Retina (tissue), 1 donor: ENCODE results near the gene CALHM3.

Experiments used
- DNase-seq: peaks from one replicate; pipeline ENCODE4 v3.0.0-alpha.2; 2016

The CALHM3 gene

GRCh38 chr10:103448746-103449145 lies 30.3 kb downstream of the CALHM3 start:
- DNase-seq: no peak

- no peak for DNase-seq
Observed at GRCh38 chr10:103447187-103447586, 31.9 kb downstream of the CALHM3 start.

GRCh38 chr10:103445767-103446567 lies 33.1 kb downstream of the CALHM3 start:
- no peak for DNase-seq

- DNase-seq: no peak
Observed at GRCh38 chr10:103445366-103445765, 33.7 kb downstream of the CALHM3 start.

DNA sequence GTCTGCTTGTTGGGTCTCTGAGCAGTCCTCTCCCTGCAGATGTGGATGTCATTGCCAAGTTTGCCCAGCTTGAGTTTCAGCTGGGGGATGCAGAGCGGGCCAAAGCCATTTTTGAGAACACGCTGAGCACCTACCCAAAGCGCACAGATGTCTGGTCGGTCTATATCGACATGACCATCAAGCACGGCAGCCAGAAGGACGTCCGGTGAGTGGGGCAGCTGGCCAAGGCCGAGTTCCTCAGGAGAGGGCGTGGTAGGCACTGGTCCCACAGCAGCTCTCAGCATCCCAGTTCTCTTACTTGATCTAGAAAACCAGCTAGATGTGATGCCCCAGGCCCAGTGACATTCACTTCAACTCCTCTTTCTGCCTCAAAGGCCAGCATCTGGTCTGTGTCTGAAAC lies 34.6 kb downstream of the CALHM3 start:
- DNase-seq: no peak

DNA sequence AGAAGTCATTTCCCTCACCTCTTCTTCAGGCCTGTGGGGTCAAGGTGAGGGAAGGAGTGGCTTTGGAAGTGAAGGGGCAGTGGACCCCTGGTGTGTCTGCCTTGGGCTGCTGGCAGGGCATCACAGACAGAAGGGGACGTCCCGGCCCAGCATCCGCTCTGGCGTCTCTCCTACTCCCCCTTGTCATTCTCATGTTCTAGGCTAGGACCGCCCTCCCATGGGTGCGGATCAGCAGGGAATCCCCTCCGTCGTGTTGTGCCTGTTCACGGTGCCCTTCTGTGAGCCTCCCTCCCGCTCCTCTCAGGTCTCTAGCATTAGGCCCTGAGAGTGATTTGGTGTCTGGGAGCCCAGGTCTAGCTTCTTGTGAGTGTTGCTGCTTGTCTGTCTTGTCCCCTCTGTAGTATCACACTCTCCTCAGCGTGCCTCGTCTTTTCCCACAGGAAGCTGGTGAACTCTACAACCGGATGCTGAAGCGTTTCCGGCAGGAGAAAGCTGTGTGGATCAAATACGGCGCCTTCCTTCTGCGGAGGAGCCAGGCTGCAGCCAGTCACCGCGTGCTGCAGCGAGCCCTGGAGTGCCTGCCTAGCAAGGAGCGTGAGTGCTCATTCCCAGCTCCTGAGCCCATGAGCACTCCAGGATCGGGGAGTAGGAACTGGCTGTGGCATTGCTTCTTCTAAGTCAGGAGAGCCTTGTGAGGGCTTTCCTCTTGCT lies 35.4 kb downstream of the CALHM3 start:
- DNase-seq: no peak

DNA sequence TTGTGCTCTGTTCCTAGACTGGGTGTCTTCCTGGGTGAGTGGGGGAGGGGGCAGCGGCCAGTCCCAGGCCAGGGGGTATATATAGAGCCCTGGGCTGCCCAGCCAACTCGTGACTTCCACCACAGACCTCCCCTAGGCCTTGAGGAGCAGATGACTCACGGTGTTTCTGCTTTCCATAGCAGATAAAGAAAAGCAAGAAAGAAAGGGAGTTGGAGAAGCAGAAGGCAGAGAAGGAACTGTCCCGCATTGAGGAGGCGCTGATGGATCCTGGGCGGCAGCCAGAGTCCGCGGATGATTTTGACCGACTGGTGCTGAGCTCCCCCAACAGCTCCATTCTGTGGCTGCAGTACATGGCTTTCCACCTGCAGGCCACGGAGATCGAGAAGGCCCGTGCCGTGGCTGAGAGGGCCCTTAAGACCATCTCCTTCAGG lies 37.0 kb downstream of the CALHM3 start:
- DNase-seq: no peak

DNA sequence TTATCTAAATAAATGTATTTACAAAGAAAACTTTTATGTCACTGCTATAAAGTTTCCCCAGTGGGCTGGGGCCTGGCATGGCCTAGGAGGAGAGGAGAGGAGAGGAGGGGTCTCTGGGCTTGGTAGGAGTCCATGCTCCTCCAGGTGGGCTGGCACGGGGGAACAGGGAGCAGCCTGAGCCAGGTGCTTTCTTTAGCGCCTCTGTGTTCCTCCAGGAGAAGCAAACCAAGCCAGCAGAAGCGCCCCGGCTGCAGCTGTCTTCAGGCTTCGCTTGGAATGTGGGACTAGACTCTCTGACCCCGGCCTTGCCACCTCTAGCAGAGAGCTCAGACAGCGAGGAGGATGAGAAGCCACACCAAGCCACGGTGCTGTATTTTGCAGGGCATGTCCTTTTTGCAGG lies 37.4 kb downstream of the CALHM3 start:
- no peak for DNase-seq

GRCh38 chr10:103441206-103441605 lies 37.8 kb downstream of the CALHM3 start:
- DNase-seq: no peak

GRCh38 chr10:103440416-103440815 lies 38.6 kb downstream of the CALHM3 start:
- DNase-seq: no peak

DNA sequence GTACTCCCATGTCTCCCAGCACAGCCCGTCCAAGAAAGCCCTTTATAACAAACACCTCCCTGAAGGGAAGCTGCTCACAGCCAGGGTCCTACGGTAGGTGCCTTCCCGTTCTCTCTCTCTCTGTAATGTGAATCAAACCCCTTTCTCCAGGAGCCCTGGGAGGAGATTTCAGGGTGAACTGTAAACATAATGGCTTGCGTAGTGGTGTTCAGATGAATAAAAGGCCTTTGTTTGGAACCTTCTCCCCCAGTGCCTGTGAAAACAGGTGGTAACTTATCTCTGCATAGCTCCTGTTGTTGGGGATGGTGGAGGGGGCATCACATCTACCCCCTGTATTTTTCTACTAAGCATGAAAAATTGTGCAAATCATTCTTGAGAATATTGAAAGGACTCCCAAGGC lies 39.3 kb downstream of the CALHM3 start:
- no peak for DNase-seq

GRCh38 chr10:103433858-103434257 lies 45.2 kb downstream of the CALHM3 start:
- no peak for DNase-seq

- no peak for DNase-seq
Observed at GRCh38 chr10:103431902-103432301, 47.1 kb downstream of the CALHM3 start.

DNA sequence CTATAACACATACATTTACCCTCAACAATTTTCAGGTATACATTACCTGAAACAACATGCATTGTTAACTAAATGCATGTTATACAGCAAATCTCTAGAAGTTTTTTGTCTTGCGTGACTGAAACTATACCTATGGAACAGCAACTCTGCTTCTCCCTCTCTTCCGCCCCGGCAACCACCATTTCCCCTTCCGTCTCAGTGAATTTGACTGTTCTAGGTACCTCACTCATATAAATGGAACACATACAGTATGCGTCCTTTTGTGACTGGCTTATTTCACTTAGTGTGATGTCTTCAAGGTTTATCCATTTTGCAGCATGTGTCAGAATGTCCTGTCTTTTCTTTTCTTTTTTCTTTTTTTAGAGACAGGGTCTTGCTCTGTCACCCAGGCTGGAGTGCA lies 49.4 kb downstream of the CALHM3 start:
- DNase-seq: no peak

DNA sequence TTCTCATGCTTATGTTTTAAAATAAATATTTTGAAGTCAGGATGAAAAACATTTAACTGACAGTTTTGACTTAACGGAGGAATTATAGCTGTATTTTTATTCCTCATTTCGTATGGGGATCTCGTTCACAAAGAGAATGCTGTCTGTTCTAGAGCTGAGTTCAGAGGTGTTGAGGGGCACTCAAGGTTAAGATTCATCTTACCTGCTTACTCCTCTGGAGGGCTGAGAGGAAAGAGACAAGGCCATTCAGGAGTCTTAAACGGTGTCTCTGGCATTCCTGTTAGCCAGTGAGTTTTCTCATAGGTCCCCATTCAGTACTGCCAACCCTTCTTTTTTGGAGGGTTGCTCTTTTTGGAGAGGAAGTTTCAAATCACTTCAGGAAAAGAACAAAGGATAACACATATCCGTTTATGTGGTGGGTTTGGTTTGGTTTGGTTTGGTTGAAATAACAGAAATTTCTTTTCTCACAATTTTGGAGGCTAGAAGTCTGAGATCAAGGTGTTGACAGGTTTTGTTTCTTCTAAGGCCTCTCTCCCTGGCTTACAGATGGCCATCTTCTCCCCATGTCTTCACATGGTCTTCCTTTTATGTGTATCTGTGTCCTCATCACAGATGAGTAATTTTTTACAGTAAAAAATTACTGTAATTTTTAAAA lies 49.9 kb downstream of the CALHM3 start:
- DNase-seq: no peak

GRCh38 chr10:103427866-103428265 lies 51.2 kb downstream of the CALHM3 start:
- no peak for DNase-seq

GRCh38 chr10:103423748-103424147 lies 55.3 kb downstream of the CALHM3 start:
- no peak for DNase-seq
